Upper lobe of right lung (tissue), 1 donor: ENCODE data around the gene STX19. TPM values are rescaled to one million over a fixed set of nuclear protein-coding genes. Genes with fewer than 3 reads are reported as not detected.

Source experiments
- ATAC-seq: fragments of 200-7000 bp; cut with Tn5 transposase; one replicate; pipeline ENCODE4 v1.9.1; 2020; ENCODE audit warnings: mild to moderate bottlenecking, moderate library complexity
- DNase-seq: peaks from one replicate; pipeline ENCODE4 v3.0.0-alpha.2; 2020
- H3K27ac ChIP-seq: fragments of 200-600 bp; one replicate; pipeline ENCODE4 v1.8.0; 2022
- H3K27me3 ChIP-seq: fragments of 200-600 bp; one replicate; pipeline ENCODE4 v1.8.0; 2022; ENCODE audit warnings: mild to moderate bottlenecking
- H3K36me3 ChIP-seq: fragments of 200-600 bp; one replicate; pipeline ENCODE4 v1.8.0; 2022
- H3K4me1 ChIP-seq: fragments of 200-600 bp; one replicate; pipeline ENCODE4 v1.8.0; 2022
- H3K4me3 ChIP-seq: fragments of 200-600 bp; one replicate; pipeline ENCODE4 v1.8.0; 2022; ENCODE audit warnings: mild to moderate bottlenecking
- H3K9me3 ChIP-seq: fragments of 200-600 bp; one replicate; pipeline ENCODE4 v1.8.0; 2022
- intact Hi-C: fragments of 100-400 bp; cut with DNase I; formaldehyde crosslinking; loops from one replicate; pipeline ENCODE4 v1.11.0; 2022
- total RNA-seq: library from RNA; stranded (reverse); fragmentation: NEBNext Ultra II Directional; extraction: Animal tissue kit (Norgen Biotek cat#: 25700); gene quantifications from one replicate; pipeline ENCODE4 v1.2.1, GENCODE V29; 2021
- TF ChIP-seq, protein P1 (sequence below): fragments of 200-600 bp; IDR thresholded peaks from one replicate; pipeline ENCODE4 v1.8.0; 2022; ENCODE audit warnings: antibody characterized with exemption
- donor health status: DM: no; HTN: yes; CAD: no; lungs with severe emphysema.

STX19 gene
- total RNA-seq, 1 donor from 2014 or later, result 2.8 TPM

DNA sequence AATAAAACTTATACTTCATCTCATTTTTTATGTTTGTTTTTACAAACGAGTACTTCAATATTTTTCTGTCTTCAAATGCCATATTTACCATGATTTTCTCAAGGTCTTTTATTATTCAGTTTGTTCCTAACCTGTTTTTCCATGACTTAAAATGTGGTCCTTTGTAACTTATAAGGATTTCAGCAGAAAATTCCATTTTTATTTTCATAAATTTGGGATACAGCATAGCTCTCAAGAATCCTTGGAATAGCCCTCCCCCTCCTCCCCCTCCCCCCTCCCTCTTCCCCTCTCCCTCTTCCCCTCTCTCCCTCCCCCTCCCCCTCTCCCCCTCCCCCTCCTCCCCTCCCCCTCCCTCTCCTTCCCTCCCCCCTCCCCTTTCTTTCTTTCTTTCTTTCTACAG, 14.9 kb upstream of the STX19 start:
- Histone ChIP-seq H3K27ac (no peak overlapping the region), H3K27me3 (no peaks in the 10 kb centered on the region), H3K36me3 (no peaks in the 10 kb centered on the region), H3K4me1 (no peaks in the 10 kb centered on the region), H3K9me3 (no peaks in the 10 kb centered on the region), H3K4me3 (no peak overlapping the region)
- DNase-seq (no peak), ATAC-seq (no peak)
- TF ChIP-seq, protein P1, sequence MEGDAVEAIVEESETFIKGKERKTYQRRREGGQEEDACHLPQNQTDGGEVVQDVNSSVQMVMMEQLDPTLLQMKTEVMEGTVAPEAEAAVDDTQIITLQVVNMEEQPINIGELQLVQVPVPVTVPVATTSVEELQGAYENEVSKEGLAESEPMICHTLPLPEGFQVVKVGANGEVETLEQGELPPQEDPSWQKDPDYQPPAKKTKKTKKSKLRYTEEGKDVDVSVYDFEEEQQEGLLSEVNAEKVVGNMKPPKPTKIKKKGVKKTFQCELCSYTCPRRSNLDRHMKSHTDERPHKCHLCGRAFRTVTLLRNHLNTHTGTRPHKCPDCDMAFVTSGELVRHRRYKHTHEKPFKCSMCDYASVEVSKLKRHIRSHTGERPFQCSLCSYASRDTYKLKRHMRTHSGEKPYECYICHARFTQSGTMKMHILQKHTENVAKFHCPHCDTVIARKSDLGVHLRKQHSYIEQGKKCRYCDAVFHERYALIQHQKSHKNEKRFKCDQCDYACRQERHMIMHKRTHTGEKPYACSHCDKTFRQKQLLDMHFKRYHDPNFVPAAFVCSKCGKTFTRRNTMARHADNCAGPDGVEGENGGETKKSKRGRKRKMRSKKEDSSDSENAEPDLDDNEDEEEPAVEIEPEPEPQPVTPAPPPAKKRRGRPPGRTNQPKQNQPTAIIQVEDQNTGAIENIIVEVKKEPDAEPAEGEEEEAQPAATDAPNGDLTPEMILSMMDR, result no peak
- intact Hi-C loops, result no loop called here

DNA sequence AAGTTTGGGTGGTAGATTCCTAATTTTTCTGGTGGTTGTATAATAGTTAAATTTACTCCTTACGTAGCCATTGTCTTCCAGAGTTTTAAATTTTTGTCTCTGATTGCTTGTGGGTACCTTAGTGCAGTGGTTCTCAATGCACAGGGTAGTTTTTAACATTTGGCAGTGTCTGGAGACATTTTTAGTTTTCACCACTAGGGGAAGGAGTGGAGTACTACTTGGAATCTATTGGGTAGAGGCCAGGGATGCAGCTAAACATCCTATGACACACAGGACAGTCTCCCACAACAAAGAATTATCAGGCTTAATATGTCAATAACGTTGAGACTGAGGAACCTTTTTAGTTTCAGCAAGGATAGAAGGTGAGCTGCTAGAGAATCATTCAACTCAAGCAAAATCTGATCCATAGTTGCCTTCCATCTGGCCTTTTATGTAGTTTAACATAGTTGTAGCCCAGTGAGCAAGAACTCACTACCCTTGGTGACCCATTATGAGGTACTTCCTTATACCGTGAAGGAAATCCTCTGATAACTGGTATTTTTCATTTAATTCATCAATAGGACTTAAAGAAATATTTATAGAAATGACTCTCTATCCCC, 8.6 kb upstream of the STX19 start:
- Histone ChIP-seq H3K27ac (no peak overlapping the region), H3K4me1 (no peaks in the 10 kb centered on the region), H3K36me3 (no peaks in the 10 kb centered on the region), H3K9me3 (no peaks in the 10 kb centered on the region), H3K27me3 (no peaks in the 10 kb centered on the region), H3K4me3 (no peak overlapping the region)
- TF ChIP-seq, protein P1, result peak; percentile 55
- DNase-seq (no peak), ATAC-seq (peak; percentile 66)
- intact Hi-C loops, result no loop called here

DNA sequence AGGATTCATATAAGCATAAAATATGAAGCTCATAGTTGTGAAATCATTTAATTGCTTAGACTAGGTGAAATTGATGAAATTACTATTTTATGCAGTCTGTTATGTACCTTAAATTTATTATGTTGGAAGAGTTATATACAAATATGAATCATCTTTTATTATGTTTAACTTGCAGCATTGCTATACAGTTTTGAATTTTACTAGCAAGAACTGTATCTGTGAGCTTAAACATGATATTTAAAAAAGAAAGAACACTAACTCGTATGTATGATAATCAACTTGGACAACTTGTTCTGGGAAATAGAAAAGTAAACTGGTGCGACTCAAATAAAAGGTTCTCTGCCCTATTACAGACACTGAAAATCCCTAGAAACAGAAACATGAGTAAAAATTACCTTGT, 1.8 kb downstream of the STX19 start:
- TF ChIP-seq, protein P1, result no peak
- no peak overlapping the region for H3K27ac ChIP-seq
- peak overlapping the region; percentile 40 for H3K4me3 ChIP-seq

DNA sequence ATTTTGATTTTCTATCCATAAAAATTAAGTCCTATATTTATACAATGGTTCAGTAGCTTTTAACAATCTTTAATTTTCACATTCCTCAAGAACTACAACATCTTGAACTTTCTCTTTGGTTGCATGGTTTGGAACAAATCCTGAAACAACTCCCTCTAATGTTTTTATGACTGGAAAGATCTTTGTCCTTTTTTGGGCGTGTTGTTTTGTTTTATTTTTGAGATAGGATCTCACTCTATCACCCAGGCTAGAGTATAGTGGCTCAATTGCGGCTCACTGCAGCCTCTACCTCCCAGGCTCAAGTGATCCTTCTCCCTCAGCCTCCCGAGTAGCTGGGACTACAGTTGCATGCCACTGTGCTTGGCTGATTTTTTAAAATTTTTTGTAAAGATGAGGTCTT, 4.0 kb downstream of the STX19 start:
- no peaks in the 10 kb centered on the region for H3K4me1 ChIP-seq
- no peaks in the 10 kb centered on the region for H3K9me3 ChIP-seq
- TF ChIP-seq, protein P1, result no peak
- no peak overlapping the region for H3K27ac ChIP-seq
- H3K36me3 ChIP-seq, result no peaks in the 10 kb centered on the region
- no peak for ATAC-seq
- no peak for DNase-seq
- intact Hi-C loops, result no loop called here
- no peak overlapping the region for H3K4me3 ChIP-seq
- no peaks in the 10 kb centered on the region for H3K27me3 ChIP-seq

More for the DNA sequence above, 1.8 kb downstream of the STX19 start:
- Histone ChIP-seq H3K36me3 (no peaks in the 10 kb centered on the region), H3K27me3 (no peaks in the 10 kb centered on the region), H3K9me3 (no peaks in the 10 kb centered on the region), H3K4me1 (no peaks in the 10 kb centered on the region)
- intact Hi-C loops, result no loop called here
- no peak for ATAC-seq
- DNase-seq, result no peak

DNA sequence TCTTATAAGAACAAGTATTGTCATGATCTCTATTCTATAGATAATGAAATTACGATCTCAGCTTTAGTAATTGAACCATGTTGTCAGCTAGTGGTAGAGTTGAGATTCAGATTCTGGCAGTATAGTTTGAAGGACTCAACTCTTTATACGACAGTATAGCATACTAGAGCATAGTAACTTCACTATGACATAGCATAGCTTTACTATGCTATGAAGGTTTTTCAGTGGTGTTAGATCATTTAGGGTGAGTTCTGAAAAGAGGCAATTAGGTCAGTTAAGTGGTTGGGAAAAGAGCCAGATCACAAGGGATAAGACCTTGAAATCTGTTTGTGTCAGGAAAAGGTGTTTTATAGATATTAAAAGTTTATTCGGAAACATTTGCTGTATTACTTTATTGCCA, 8.1 kb downstream of the STX19 start:
- intact Hi-C loops, result no loop called here
- no peak overlapping the region for H3K4me3 ChIP-seq

More for the DNA sequence above, 8.1 kb downstream of the STX19 start:
- no peaks in the 10 kb centered on the region for H3K27me3 ChIP-seq
- no peak overlapping the region for H3K27ac ChIP-seq
- no peaks in the 10 kb centered on the region for H3K9me3 ChIP-seq
- no peaks in the 10 kb centered on the region for H3K36me3 ChIP-seq
- ATAC-seq, result no peak
- TF ChIP-seq, protein P1, result no peak
- no peak for DNase-seq
- H3K4me1 ChIP-seq, result no peaks in the 10 kb centered on the region
